ENCODE data around the gene NXPE3. TPM values are rescaled to one million over a fixed set of nuclear protein-coding genes. Genes with fewer than 3 reads are reported as not detected.

NXPE3 gene
- total and polyA plus RNA-seq, 2 of the 8 experiments (the other 6 are each of a cell fraction or from before 2014, with no cell fraction given): 10.9 to 22.7 TPM

- TF ChIP-seq RXRA (IDR thresholded peaks at IDR 0.05; ENCODE audit: insufficient read depth, low read depth, low read length) (no peak), SIX5 (IDR thresholded peaks at IDR 0.05; ENCODE audit: low read depth, low read length) (no peak), SP1 (IDR thresholded peaks at IDR 0.05; ENCODE audit: low read depth, low read length) (peak; percentile 68; the same call in 1 of the 2 replicates), YY1 (IDR thresholded peaks at IDR 0.05; ENCODE audit: low read depth, low read length) (no peak), POU5F1 (IDR thresholded peaks at IDR 0.05; ENCODE audit: low read depth, low read length) (no peak), CTCF (IDR thresholded peaks at IDR 0.05; ENCODE audit: control extremely low read depth in 1 of 3, insufficient read depth in 1 of 3, low read depth in 1 of 3, low read length in 3 of 3) (no peak), EP300 (IDR thresholded peaks at IDR 0.05; ENCODE audit: borderline replicate concordance in 1 of 2, low read depth in 2 of 2, low read length in 2 of 2) (no peak), HDAC6 (IDR thresholded peaks at IDR 0.05; ENCODE audit: low read depth, low read length) (no peak), EZH2 (IDR thresholded peaks at IDR 0.05; ENCODE audit: low read depth, low read length, severe bottlenecking) (no peak), FOSL1 (IDR thresholded peaks at IDR 0.05; ENCODE audit: insufficient read depth, low read depth, low read length) (no peak), RFX5 (IDR thresholded peaks at IDR 0.05; ENCODE audit: borderline replicate concordance, low read depth, low read length) (no peak), CBX8 (IDR thresholded peaks at IDR 0.05; ENCODE audit: borderline replicate concordance, low read depth, low read length) (no peak), TAF1 (IDR thresholded peaks at IDR 0.05; ENCODE audit: low read depth, low read length) (peak; percentile 76), ATF2 (IDR thresholded peaks at IDR 0.05; ENCODE audit: low read length) (no peak), ZNF274 (IDR thresholded peaks at IDR 0.05; ENCODE audit: borderline replicate concordance, extremely low read depth, low read length) (no peak), NANOG (IDR thresholded peaks at IDR 0.05; ENCODE audit: insufficient read depth, low read depth, low read length, poor library complexity, severe bottlenecking) (no peak), CHD2 (IDR thresholded peaks at IDR 0.05; ENCODE audit: low read length) (no peak), CTBP2 (IDR thresholded peaks at IDR 0.05; ENCODE audit: borderline replicate concordance, insufficient read depth, insufficient read length, low read length) (no peak)
These were observed 48.5 kb downstream of the NXPE3 start (continued) for GRCh38 chr3:101827211-101828174.
